ENCODE measurements around the gene ACADM. TPM values are rescaled to one million over a fixed set of nuclear protein-coding genes. Genes with fewer than 3 reads are reported as not detected.

Gene ACADM
- total and polyA plus RNA-seq, 4 experiments from 2014 or later: 31.9 to 67.2 (median 41.6) TPM

Other genes starting within 250 kb of the ACADM start
- 1 to 10 TPM; 3.0 to 3.3 TPM for gene SLC44A5, start 113.6 kb upstream of the ACADM start, total RNA-seq
- gene SLC44A5, start 113.6 kb upstream of the ACADM start, polyA plus RNA-seq: 1 to 10 TPM in 1 of 2 donors, not detected in 1; 1.0 TPM
- gene RABGGTB, start 61.5 kb downstream of the ACADM start, total RNA-seq: 10 to 100 TPM; 94.4 to 97.8 TPM
- 10 to 100 TPM in 1 of 2 donors, 1 to 10 TPM in 1; 9.1 to 13.6 TPM for gene RABGGTB, start 61.5 kb downstream of the ACADM start, polyA plus RNA-seq
- gene MSH4, start 72.2 kb downstream of the ACADM start, total RNA-seq: under 1 TPM; 0.80 to 0.87 TPM
- gene MSH4, start 72.2 kb downstream of the ACADM start, polyA plus RNA-seq: not detected
- gene ASB17, start 207.7 kb downstream of the ACADM start, total RNA-seq: not detected
- not detected for gene ASB17, start 207.7 kb downstream of the ACADM start, polyA plus RNA-seq